Caco-2 (cell line): ENCODE data around the gene MCTS1. TPM values are rescaled to one million over a fixed set of nuclear protein-coding genes. Genes with fewer than 3 reads are reported as not detected.

Experiments used
- BruUV-seq: library from RNA; stranded (reverse); fragments of 400-500 nt; replicated peaks from 2 replicates; lab custom pipeline; 2021; lab: Mats Ljungman, UMichigan
- CTCF ChIA-PET: fragments of 300-600 bp; sonication (Branson Sonifier 250); formaldehyde crosslinking; loops from one replicate; lab custom pipeline; 2022; ENCODE audit warnings: antibody characterized with exemption; lab: Charles Lee
- POLR2A ChIA-PET: fragments of 300-600 bp; sonication (Branson Sonifier 250); formaldehyde crosslinking; loops from one replicate; lab custom pipeline; 2022; ENCODE audit warnings: antibody characterized with exemption; lab: Charles Lee
- DNase-seq, 2 experiments: peaks; one replicate each; pipeline versions ENCODE4 v3.0.0 to v3.0.0-alpha.2; 2020 to 2022
- H3K27me3 ChIP-seq: replicated peaks from 2 replicates; pipeline ENCODE4 v1.6.0; 2011; ENCODE audit warnings: low read length; ENCODE audit not compliant: control insufficient read depth, insufficient read depth
- H3K36me3 ChIP-seq: 2 replicates; pipeline ENCODE4 v1.5.1; 2011; ENCODE audit warnings: low read length; ENCODE audit not compliant: control insufficient read depth, insufficient read depth
- H3K4me1 ChIP-seq: fragments of 250-450 bp; sonication (Bioruptor Pico); 2 replicates; pipeline ENCODE4 v1.5.1; 2020; ENCODE audit warnings: mild to moderate bottlenecking
- H3K4me3 ChIP-seq: 2 replicates; pipeline ENCODE4 v1.5.1; 2011; ENCODE audit warnings: low read depth, mild to moderate bottlenecking, control low read depth, low read length
- H3K9me3 ChIP-seq: fragments of 250-450 bp; sonication (Bioruptor Pico); 2 replicates; pipeline ENCODE4 v1.5.1; 2020; ENCODE audit warnings: mild to moderate bottlenecking, moderate library complexity
- H3K27ac Mint-ChIP-seq: one replicate; pipeline ENCODE4 v1.8.0; 2022; ENCODE audit warnings: mixed read lengths; ENCODE audit not compliant: unreplicated experiment
- H3K27me3 Mint-ChIP-seq: one replicate; pipeline ENCODE4 v1.8.0; 2022; ENCODE audit warnings: mixed read lengths; ENCODE audit not compliant: insufficient read depth, unreplicated experiment
- H3K36me3 Mint-ChIP-seq: one replicate; pipeline ENCODE4 v1.8.0; 2022; ENCODE audit warnings: mild to moderate bottlenecking, mixed read lengths; ENCODE audit not compliant: insufficient read depth, unreplicated experiment
- H3K4me1 Mint-ChIP-seq: one replicate; pipeline ENCODE4 v1.8.0; 2022; ENCODE audit warnings: low read depth, mixed read lengths; ENCODE audit not compliant: unreplicated experiment
- H3K4me3 Mint-ChIP-seq: one replicate; pipeline ENCODE4 v1.8.0; 2022; ENCODE audit warnings: mild to moderate bottlenecking, moderate library complexity, mixed read lengths; ENCODE audit not compliant: unreplicated experiment
- H3K9me3 Mint-ChIP-seq: one replicate; pipeline ENCODE4 v1.8.0; 2022; ENCODE audit warnings: mixed read lengths; ENCODE audit not compliant: unreplicated experiment
- CTCF ChIP-seq, 2 experiments: fragments of 200-600 bp in 1 of 2; IDR thresholded peaks; 1 replicate in 1 of 2; 2 replicates in 1 of 2; pipeline versions ENCODE4 v1.5.1 to v1.8.0; 2011 to 2022; ENCODE audit warnings: antibody characterized with exemption in 1 of 2, control low read depth in 1 of 2, inconsistent platforms in 1 of 2, low read depth in 1 of 2, low read length in 1 of 2, mild to moderate bottlenecking in 1 of 2, moderate library complexity in 1 of 2; ENCODE audit not compliant: insufficient read depth in 1 of 2, severe bottlenecking in 1 of 2, unreplicated experiment in 1 of 2
- intact Hi-C: fragments of 100-400 bp; cut with micrococcal nuclease; formaldehyde crosslinking; loops from one replicate; pipeline ENCODE4 v1.10.0; 2022; ENCODE audit not compliant: unreplicated experiment
- total RNA-seq: library from RNA; stranded (reverse); gene quantifications from 2 replicates; pipeline ENCODE4 v1.2.3, GENCODE V29; 2022

MCTS1 gene
- total RNA-seq, 1 experiment from 2014 or later = 50.5 TPM

GRCh38 chrX:120629667-120630537 is 26.0 kb downstream of the MCTS1 start, which contains the start of gene C1GALT1C1:
Gene C1GALT1C1, minus strand, starts transcription at chrX:120630054. Its CDS starts 2,888 bp downstream, at chrX:120627166.
- no peaks in the 10 kb centered on the region for H3K4me1 ChIP-seq
- ChIA-PET POLR2A (no interaction called here), CTCF (interaction anchor here (0.6 kb wide), 1 partner anchor 95 kb away, joined by 3 read pairs; no protein-coding TSS in a partner anchor)
- no TSS peak for BruUV-seq
- H3K4me3 ChIP-seq = peak within 1 kb of the TSS; percentile 61
- intact Hi-C loops = loop anchor here (1.0 kb wide), 1 partner anchor 26 kb away; the partner anchor contains the start of gene MCTS1
- H3K4me1 Mint-ChIP-seq = no peaks in the 10 kb centered on the region
- no peaks in the 10 kb centered on the region for H3K9me3 Mint-ChIP-seq
- no peaks in the 10 kb centered on the region for H3K27me3 Mint-ChIP-seq
- no peaks in the 10 kb centered on the region for H3K27me3 ChIP-seq
- H3K36me3 ChIP-seq = no peaks in the 10 kb centered on the region
- peak within 1 kb of the TSS; percentile 78 for H3K4me3 Mint-ChIP-seq
- no peak for TF ChIP-seq CTCF (IDR thresholded peaks at IDR 0.05; ENCODE audit: insufficient read depth in 1 of 2, low read depth in 1 of 2, low read length in 1 of 2, severe bottlenecking in 1 of 2, unreplicated experiment in 1 of 2)
- DNase-seq = peak; percentile 92 to 93
- no peaks in the 10 kb centered on the region for H3K36me3 Mint-ChIP-seq
- no peaks in the 10 kb centered on the region for H3K9me3 ChIP-seq
- peak within 1 kb of the TSS; percentile 92 for H3K27ac Mint-ChIP-seq

GRCh38 chrX:120638619-120639018 is 34.7 kb downstream of the MCTS1 start:
- ChIA-PET POLR2A (no interaction called here), CTCF (no interaction called here)
- H3K9me3 ChIP-seq = no peaks in the 10 kb centered on the region
- H3K4me3 ChIP-seq = no peak overlapping the region
- no peak overlapping the region for H3K4me3 Mint-ChIP-seq
- TF ChIP-seq CTCF (IDR thresholded peaks at IDR 0.05; ENCODE audit: insufficient read depth in 1 of 2, low read depth in 1 of 2, low read length in 1 of 2, severe bottlenecking in 1 of 2, unreplicated experiment in 1 of 2) = no peak
- no TSS peak for BruUV-seq
- H3K27me3 ChIP-seq = no peaks in the 10 kb centered on the region
- H3K27ac Mint-ChIP-seq = no peak overlapping the region
- H3K36me3 ChIP-seq = no peaks in the 10 kb centered on the region
- no peaks in the 10 kb centered on the region for H3K9me3 Mint-ChIP-seq
- no peaks in the 10 kb centered on the region for H3K36me3 Mint-ChIP-seq
- no peaks in the 10 kb centered on the region for H3K4me1 ChIP-seq
- no peaks in the 10 kb centered on the region for H3K4me1 Mint-ChIP-seq
- DNase-seq = no peak
- intact Hi-C loops = no loop called here
- no peaks in the 10 kb centered on the region for H3K27me3 Mint-ChIP-seq

GRCh38 chrX:120642871-120643270 is 39.0 kb downstream of the MCTS1 start:
- POLR2A ChIA-PET = no interaction called here
- Histone ChIP-seq H3K27me3 (no peaks in the 10 kb centered on the region), H3K36me3 (no peaks in the 10 kb centered on the region), H3K9me3 (no peaks in the 10 kb centered on the region), H3K4me1 (no peaks in the 10 kb centered on the region), H3K4me3 (no peak overlapping the region)
- CTCF ChIA-PET = no interaction called here
- no peak for DNase-seq
- Mint-ChIP-seq H3K4me3 (no peak overlapping the region), H3K27ac (no peak overlapping the region), H3K36me3 (no peaks in the 10 kb centered on the region), H3K4me1 (no peaks in the 10 kb centered on the region), H3K27me3 (no peaks in the 10 kb centered on the region), H3K9me3 (no peaks in the 10 kb centered on the region)
- intact Hi-C loops = no loop called here
- BruUV-seq = no TSS peak
- TF ChIP-seq CTCF (IDR thresholded peaks at IDR 0.05; ENCODE audit: insufficient read depth in 1 of 2, low read depth in 1 of 2, low read length in 1 of 2, severe bottlenecking in 1 of 2, unreplicated experiment in 1 of 2) = no peak
